ENCODE measurements around the gene TBC1D7.

Gene TBC1D7

DNA sequence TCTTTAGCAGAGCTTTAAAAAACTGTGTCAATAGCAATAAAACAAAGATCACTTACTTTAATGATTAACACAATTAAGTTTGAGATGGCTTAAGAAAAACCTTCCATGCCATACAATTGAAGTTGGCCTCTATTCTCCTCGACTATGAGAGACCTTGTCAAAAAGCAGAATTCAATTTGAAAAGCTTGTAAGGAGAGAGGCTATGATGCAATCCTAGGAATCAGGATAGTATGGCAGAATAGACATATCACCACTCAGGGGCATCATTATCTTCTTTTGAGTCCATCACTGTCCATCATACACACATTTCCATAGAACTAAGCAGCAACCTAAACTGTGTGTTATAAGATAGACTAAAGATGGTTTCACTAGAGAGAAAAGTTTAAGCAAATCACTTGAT is 17.2 kb downstream of the TBC1D7 start:
- TF ChIP-seq, protein P1, sequence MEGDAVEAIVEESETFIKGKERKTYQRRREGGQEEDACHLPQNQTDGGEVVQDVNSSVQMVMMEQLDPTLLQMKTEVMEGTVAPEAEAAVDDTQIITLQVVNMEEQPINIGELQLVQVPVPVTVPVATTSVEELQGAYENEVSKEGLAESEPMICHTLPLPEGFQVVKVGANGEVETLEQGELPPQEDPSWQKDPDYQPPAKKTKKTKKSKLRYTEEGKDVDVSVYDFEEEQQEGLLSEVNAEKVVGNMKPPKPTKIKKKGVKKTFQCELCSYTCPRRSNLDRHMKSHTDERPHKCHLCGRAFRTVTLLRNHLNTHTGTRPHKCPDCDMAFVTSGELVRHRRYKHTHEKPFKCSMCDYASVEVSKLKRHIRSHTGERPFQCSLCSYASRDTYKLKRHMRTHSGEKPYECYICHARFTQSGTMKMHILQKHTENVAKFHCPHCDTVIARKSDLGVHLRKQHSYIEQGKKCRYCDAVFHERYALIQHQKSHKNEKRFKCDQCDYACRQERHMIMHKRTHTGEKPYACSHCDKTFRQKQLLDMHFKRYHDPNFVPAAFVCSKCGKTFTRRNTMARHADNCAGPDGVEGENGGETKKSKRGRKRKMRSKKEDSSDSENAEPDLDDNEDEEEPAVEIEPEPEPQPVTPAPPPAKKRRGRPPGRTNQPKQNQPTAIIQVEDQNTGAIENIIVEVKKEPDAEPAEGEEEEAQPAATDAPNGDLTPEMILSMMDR (conservative IDR thresholded peaks at IDR 0.05): no peak
- no peak overlapping the region for H3K27ac ChIP-seq

DNA sequence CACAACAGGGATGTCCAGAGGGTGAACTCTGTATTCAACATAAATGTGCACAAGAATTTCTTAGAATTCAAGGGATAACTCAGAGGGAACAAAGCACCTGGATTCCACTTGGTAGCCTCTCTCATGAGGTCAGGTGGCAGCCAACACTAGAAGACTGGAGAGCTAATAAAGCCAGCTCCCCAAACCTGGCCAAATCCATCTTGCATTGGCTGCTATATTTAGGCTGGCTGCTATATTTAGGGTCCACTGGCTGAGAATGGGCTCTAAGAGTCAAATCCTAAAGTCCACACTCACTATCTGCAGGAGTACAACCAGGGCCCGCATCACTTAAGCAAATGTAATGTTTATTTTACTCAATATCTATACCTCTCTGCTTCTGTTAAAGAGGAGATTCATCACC is 20.0 kb downstream of the TBC1D7 start:
- TF ChIP-seq, protein P1 (conservative IDR thresholded peaks at IDR 0.05): no peak
- H3K27ac ChIP-seq: no peak overlapping the region

DNA sequence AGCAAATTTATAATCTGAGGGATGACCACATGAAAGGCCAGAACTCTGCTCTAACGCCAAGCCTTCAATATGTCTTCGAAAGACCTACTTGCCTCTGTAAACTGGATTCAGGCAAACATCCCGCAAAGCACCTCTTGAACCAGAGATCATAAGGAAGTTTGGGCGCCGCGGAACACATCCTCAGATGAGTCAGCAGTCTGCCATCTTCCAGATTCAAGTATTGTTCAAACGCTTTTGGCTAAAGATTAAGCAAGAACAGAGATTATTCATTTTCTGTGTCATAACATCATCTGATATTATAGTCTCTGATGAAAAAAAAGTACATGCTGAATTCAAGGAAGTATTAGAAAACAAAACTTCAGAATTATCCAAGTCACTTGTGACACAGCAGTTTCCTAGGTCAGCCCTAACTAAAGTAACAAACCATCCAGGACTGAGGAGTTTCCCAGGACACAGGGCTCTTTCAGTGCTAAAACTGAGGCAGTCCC is 20.8 kb downstream of the TBC1D7 start:
- TF ChIP-seq, protein P1 (conservative IDR thresholded peaks at IDR 0.05): no peak
- H3K27ac ChIP-seq: no peak overlapping the region

DNA sequence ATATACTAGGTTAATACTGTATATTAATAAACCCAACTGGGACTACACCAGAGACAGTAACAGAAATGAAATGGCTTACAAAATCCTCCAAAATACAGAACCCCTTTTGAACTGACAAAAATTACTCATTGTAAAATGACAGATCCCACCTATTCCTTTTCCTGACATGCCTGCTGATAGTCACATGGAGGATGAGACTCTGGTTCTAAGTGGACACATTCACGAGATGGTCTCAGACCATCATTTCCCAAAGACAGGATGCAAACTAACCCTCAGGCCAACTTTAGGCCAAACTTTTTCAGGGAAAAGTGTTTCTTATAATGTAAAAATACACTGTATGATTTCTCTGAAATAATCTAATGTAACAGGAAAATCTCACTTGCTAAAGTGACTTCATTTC is 22.5 kb downstream of the TBC1D7 start:
- TF ChIP-seq, protein P1 (conservative IDR thresholded peaks at IDR 0.05): no peak
- H3K27ac ChIP-seq: no peak overlapping the region

DNA sequence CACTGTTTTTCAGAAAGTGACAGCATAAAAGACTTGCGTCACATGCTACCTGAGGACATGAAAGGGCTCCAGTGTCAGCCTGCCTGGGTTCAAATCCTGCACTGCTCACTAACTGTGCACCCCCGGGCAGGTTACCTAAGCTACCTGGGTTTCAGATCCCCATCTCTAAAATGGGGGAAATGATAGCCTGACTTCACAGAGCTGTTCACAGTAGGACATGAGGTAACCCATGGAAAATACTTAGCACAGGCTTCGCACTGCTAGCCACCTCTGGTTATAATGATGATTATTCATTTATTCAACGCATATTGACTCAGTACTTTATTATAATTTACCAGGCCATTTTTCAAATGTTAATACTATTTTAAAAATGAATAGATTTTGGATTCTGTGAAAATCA is 23.0 kb downstream of the TBC1D7 start:
- no peak overlapping the region for H3K27ac ChIP-seq
- TF ChIP-seq, protein P1 (conservative IDR thresholded peaks at IDR 0.05): no peak

DNA sequence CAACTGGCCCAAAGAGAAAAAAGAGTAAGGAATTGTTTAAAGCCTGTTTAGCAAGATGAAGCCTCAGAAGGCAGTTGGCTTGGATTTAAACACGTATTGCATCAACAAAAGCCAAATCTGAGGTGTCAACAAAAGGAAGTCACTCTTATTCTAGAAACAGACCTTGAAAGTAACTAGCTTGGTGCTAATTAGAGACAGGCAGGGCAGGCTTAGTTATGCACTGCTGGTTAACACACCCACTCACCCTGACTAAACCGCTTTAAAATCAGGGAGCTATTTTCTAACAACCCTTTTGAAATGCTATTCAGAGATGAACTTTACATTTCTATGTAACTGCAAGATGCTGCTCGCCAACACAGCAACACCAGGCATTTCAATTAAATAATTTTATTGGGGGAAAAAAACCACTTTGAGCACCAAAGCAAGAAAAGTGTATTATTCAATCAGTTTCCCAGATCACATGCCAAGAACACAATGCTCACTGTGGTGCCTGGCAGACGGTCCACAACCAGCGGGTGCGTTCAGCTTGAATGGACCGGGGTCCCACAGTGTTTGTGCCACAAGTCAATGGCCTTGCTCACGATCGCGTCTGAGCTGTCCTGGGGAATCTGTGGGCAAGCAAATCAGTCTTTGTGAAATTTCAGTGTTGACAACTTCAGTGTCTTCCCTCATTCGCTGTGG is 23.6 kb downstream of the TBC1D7 start:
- H3K27ac ChIP-seq: no peak overlapping the region
- TF ChIP-seq, protein P1 (conservative IDR thresholded peaks at IDR 0.05): no peak

DNA sequence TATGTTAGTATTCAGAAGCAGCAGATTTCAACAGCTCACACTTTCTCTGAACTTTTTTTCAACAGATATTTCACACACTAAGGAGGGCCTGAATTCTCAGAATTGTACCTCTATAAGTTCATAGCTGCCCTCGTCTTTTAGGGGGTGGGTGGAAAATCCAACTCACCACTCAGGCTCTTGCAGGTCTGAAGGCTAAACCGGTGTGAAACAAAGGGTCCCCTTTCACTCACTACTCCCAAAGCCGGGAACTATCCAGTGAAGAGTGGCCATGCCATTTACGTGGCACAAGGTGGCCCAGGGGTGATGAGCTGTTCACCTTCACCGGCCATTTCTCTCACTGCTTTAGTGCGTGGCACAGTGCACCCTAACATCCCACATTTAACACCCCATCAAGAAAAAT is 24.2 kb downstream of the TBC1D7 start:
- no peak overlapping the region for H3K27ac ChIP-seq
- TF ChIP-seq, protein P1 (conservative IDR thresholded peaks at IDR 0.05): no peak

Data from VCaP (cell line).